Measurements from ENCODE around the gene FTH1.

The FTH1 gene

GRCh38 chr11:61952882-61953281 lies 14.6 kb downstream of the FTH1 start:
- no peak overlapping the region for H3K27ac ChIP-seq
- DNase-seq (ENCODE audit: low read depth, low spot score), result no peak

GRCh38 chr11:61951484-61952135 lies 15.8 kb downstream of the FTH1 start:
- no peak for DNase-seq (ENCODE audit: low read depth, low spot score)

GRCh38 chr11:61950035-61950547 lies 17.3 kb downstream of the FTH1 start, which contains the start of gene BEST1:
Gene BEST1 (plus strand): TSS chr11:61950351. CDS start chr11:61951807, 1,456 bp downstream.
- no peak for DNase-seq (ENCODE audit: low read depth, low spot score)
- peak within 1 kb of the TSS; percentile 49 for H3K27ac ChIP-seq

More at GRCh38 chr11:61951484-61952135, 15.8 kb downstream of the FTH1 start:
- no peak overlapping the region for H3K27ac ChIP-seq

- peak overlapping the region; percentile 49 for H3K27ac ChIP-seq
- no peak for DNase-seq (ENCODE audit: low read depth, low spot score)
Measured at GRCh38 chr11:61949169-61950034, 18.0 kb downstream of the FTH1 start.

GRCh38 chr11:61948505-61948904 lies 18.9 kb downstream of the FTH1 start:
- no peak for DNase-seq (ENCODE audit: low read depth, low spot score)
- no peak overlapping the region for H3K27ac ChIP-seq

- no peak overlapping the region for H3K27ac ChIP-seq
- no peak for DNase-seq (ENCODE audit: low read depth, low spot score)
Measured at GRCh38 chr11:61947486-61948210, 19.8 kb downstream of the FTH1 start.

GRCh38 chr11:61946894-61947293 lies 20.5 kb downstream of the FTH1 start:
- DNase-seq (ENCODE audit: low read depth, low spot score), result no peak
- H3K27ac ChIP-seq, result no peak overlapping the region

- no peak for DNase-seq (ENCODE audit: low read depth, low spot score)
Measured at GRCh38 chr11:61945191-61945590, 22.2 kb downstream of the FTH1 start.

GRCh38 chr11:61940466-61940865 lies 27.0 kb downstream of the FTH1 start:
- no peak overlapping the region for H3K27ac ChIP-seq
- no peak for DNase-seq (ENCODE audit: low read depth, low spot score)

More at GRCh38 chr11:61945191-61945590, 22.2 kb downstream of the FTH1 start:
- H3K27ac ChIP-seq, result no peak overlapping the region

GRCh38 chr11:61935861-61936260 lies 31.6 kb downstream of the FTH1 start:
- DNase-seq (ENCODE audit: low read depth, low spot score), result no peak
- H3K27ac ChIP-seq, result no peak overlapping the region

GRCh38 chr11:61930933-61931332 lies 36.5 kb downstream of the FTH1 start:
- DNase-seq (ENCODE audit: low read depth, low spot score), result no peak

GRCh38 chr11:61928606-61929005 lies 38.8 kb downstream of the FTH1 start:
- H3K27ac ChIP-seq, result no peak overlapping the region
- DNase-seq (ENCODE audit: low read depth, low spot score), result no peak

More at GRCh38 chr11:61930933-61931332, 36.5 kb downstream of the FTH1 start:
- no peak overlapping the region for H3K27ac ChIP-seq

GRCh38 chr11:61927501-61927900 lies 39.9 kb downstream of the FTH1 start:
- no peak overlapping the region for H3K27ac ChIP-seq
- no peak for DNase-seq (ENCODE audit: low read depth, low spot score)

- DNase-seq (ENCODE audit: low read depth, low spot score), result no peak
- H3K27ac ChIP-seq, result no peak overlapping the region
Measured at GRCh38 chr11:61926235-61926634, 41.2 kb downstream of the FTH1 start.

GRCh38 chr11:61925736-61926135 lies 41.7 kb downstream of the FTH1 start:
- DNase-seq (ENCODE audit: low read depth, low spot score), result no peak
- H3K27ac ChIP-seq, result no peak overlapping the region

GRCh38 chr11:61924064-61924455 lies 43.4 kb downstream of the FTH1 start:
- no peak overlapping the region for H3K27ac ChIP-seq
- no peak for DNase-seq (ENCODE audit: low read depth, low spot score)

- no peak overlapping the region for H3K27ac ChIP-seq
- no peak for DNase-seq (ENCODE audit: low read depth, low spot score)
Measured at GRCh38 chr11:61923166-61924063, 44.0 kb downstream of the FTH1 start.

- no peak for DNase-seq (ENCODE audit: low read depth, low spot score)
- H3K27ac ChIP-seq, result no peak overlapping the region
Measured at GRCh38 chr11:61922539-61922938, 44.9 kb downstream of the FTH1 start.

- no peak for DNase-seq (ENCODE audit: low read depth, low spot score)
- no peak overlapping the region for H3K27ac ChIP-seq
Measured at GRCh38 chr11:61921446-61921845, 46.0 kb downstream of the FTH1 start.

Measured in epithelial cell of prostate (primary cell).